SK-N-MC (cell line): ENCODE data around the gene EAF1.

Source experiments
- EZH2 ChIP-seq: fragments of 200-600 bp; sonication (generic); IDR thresholded peaks from one replicate; pipeline ENCODE4 v1.6.1; 2017; ENCODE audit warnings: antibody characterized with exemption
- POLR2AphosphoS5 ChIP-seq: IDR thresholded peaks from 2 replicates; pipeline ENCODE4 v1.6.1; 2012; ENCODE audit warnings: mild to moderate bottlenecking, low read depth, low read length, borderline replicate concordance

DNA sequence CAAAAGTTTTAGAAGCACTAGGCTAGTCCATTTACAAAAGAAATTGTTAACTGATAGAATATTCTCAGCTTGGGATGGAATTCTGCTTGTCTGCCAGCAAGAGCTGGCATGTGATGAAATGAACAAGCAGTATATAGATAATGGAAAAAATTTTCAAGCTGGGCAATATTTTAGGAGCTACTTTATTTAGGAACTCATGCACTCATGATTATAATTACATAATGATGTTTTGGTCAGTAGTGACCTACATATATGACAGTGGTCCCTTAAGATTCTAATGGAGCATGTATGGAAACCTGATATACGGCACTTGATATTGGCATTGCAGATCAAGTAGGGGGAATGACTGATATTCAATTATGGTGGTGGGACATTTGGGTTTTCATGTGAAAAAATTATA, 6.1 kb downstream of the EAF1 start:
- TF ChIP-seq POLR2AphosphoS5 (no peak), EZH2 (no peak)
